ENCODE measurements around the gene SCD. TPM values are rescaled to one million over a fixed set of nuclear protein-coding genes. Genes with fewer than 3 reads are reported as not detected.

Gene SCD
- total RNA-seq, 4 donors from 2014 or later = 46.7 to 307 (median 101) TPM

GRCh38 chr10:100356067-100357017 is 9.3 kb downstream of the SCD start:
- H3K4me1 ChIP-seq = peaks cover 0 to 20% (median 0%) of the 10 kb centered on the region in 3 donors
- no peaks in the 10 kb centered on the region for H3K27me3 ChIP-seq
- DNase-seq = no peak
- H3K4me3 ChIP-seq = no peak overlapping the region
- intact Hi-C loops (cut with DNase I) = no loop called here
- H3K9me3 ChIP-seq = no peaks in the 10 kb centered on the region
- H3K27ac ChIP-seq = no peak overlapping the region
- 89 to 92% methylated on average over 14 of the region's 14 CpGs for WGBS, 2 donors
- TF ChIP-seq CTCF (IDR thresholded peaks at IDR 0.05) (no peak), POLR2A (IDR thresholded peaks at IDR 0.05) (no peak)
- peaks cover 0 to 91% (median 0%) of the 10 kb centered on the region in 3 donors for H3K36me3 ChIP-seq

- intact Hi-C loops (cut with DNase I) = no loop called here
- no peaks in the 10 kb centered on the region for H3K27me3 ChIP-seq
- no peak for DNase-seq
- H3K4me1 ChIP-seq = peaks cover 0 to 18% (median 0%) of the 10 kb centered on the region in 3 donors
- H3K9me3 ChIP-seq = no peaks in the 10 kb centered on the region
- no peak overlapping the region for H3K4me3 ChIP-seq
- peaks cover 0 to 90% (median 0%) of the 10 kb centered on the region in 3 donors for H3K36me3 ChIP-seq
- no peak overlapping the region for H3K27ac ChIP-seq
- 72 to 100% methylated on average over 2 to 4 of the region's 4 CpGs for WGBS, 2 donors
- TF ChIP-seq CTCF (IDR thresholded peaks at IDR 0.05) (no peak), POLR2A (IDR thresholded peaks at IDR 0.05) (no peak)
Observed at GRCh38 chr10:100357059-100357858, 10.2 kb downstream of the SCD start.

- 68 to 73% methylated on average over 2 of the region's 2 CpGs for WGBS, 2 donors
- H3K27me3 ChIP-seq = no peaks in the 10 kb centered on the region
- H3K4me3 ChIP-seq = no peak overlapping the region
- intact Hi-C loops (cut with DNase I) = no loop called here
- H3K4me1 ChIP-seq = peaks cover 0 to 35% (median 0%) of the 10 kb centered on the region in 3 donors
- H3K36me3 ChIP-seq = peaks cover 0 to 80% (median 0%) of the 10 kb centered on the region in 3 donors
- DNase-seq = no peak
- no peak overlapping the region for H3K27ac ChIP-seq
- H3K9me3 ChIP-seq = no peaks in the 10 kb centered on the region
- TF ChIP-seq POLR2A (IDR thresholded peaks at IDR 0.05) = no peak
- TF ChIP-seq CTCF (IDR thresholded peaks at IDR 0.05) = no peak
Observed at GRCh38 chr10:100359030-100359432, 12.0 kb downstream of the SCD start.

- H3K4me1 ChIP-seq = peaks cover 0 to 41% (median 5%) of the 10 kb centered on the region in 3 donors
- peaks cover 0 to 74% (median 0%) of the 10 kb centered on the region in 3 donors for H3K36me3 ChIP-seq
- DNase-seq = no peak
- WGBS, 2 donors = 37 to 52% methylated on average over 3 of the region's 3 CpGs
- intact Hi-C loops (cut with DNase I) = no loop called here
- no peaks in the 10 kb centered on the region for H3K27me3 ChIP-seq
- TF ChIP-seq CTCF (IDR thresholded peaks at IDR 0.05) (no peak), POLR2A (IDR thresholded peaks at IDR 0.05) (no peak)
- no peak overlapping the region for H3K4me3 ChIP-seq
- H3K27ac ChIP-seq = no peak overlapping the region
- H3K9me3 ChIP-seq = no peaks in the 10 kb centered on the region
Observed at GRCh38 chr10:100359529-100360150, 12.6 kb downstream of the SCD start.
